22Rv1 (cell line): ENCODE measurements around the gene FOXO3.

Source experiments
- ZFX ChIP-seq: fragments of 450-650 bp; IDR thresholded peaks from 2 replicates; pipeline ENCODE4 v1.6.1; 2017; ENCODE audit warnings: antibody characterized with exemption, borderline replicate concordance
- TF ChIP-seq, protein P1 (sequence below): fragments of 450-650 bp; IDR thresholded peaks from 2 replicates; pipeline ENCODE4 v1.5.1; 2017; ENCODE audit warnings: mild to moderate bottlenecking

DNA sequence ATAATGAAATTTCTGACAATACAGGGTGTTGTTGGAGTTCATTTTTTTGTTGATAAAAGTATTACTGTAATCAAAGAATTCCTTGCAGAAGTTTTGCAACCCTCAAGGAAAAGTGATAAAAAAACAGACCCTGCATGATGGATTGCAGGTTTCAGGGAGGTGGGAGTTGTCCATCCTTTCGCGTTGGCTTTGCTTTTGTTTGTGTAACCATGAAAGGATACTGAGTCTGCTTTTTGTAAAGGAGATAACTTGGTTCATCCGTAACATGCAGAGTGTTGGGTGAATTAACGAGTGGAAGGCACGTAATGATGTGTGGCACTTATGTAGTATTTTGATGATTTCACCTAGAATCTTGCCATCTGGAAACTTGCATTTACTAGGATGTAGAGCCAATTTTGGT, 23.6 kb downstream of the FOXO3 start:
- TF ChIP-seq, protein P1, sequence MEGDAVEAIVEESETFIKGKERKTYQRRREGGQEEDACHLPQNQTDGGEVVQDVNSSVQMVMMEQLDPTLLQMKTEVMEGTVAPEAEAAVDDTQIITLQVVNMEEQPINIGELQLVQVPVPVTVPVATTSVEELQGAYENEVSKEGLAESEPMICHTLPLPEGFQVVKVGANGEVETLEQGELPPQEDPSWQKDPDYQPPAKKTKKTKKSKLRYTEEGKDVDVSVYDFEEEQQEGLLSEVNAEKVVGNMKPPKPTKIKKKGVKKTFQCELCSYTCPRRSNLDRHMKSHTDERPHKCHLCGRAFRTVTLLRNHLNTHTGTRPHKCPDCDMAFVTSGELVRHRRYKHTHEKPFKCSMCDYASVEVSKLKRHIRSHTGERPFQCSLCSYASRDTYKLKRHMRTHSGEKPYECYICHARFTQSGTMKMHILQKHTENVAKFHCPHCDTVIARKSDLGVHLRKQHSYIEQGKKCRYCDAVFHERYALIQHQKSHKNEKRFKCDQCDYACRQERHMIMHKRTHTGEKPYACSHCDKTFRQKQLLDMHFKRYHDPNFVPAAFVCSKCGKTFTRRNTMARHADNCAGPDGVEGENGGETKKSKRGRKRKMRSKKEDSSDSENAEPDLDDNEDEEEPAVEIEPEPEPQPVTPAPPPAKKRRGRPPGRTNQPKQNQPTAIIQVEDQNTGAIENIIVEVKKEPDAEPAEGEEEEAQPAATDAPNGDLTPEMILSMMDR = no peak
- no peak for TF ChIP-seq ZFX
